Astrocyte (in vitro differentiated cells and primary cell): ENCODE data around the gene ZNF532. TPM values are rescaled to one million over a fixed set of nuclear protein-coding genes. Genes with fewer than 3 reads are reported as not detected.

Experiments
- DNase-seq: peaks from one replicate; pipeline ENCODE4 v3.0.0-alpha.2; 2010; ENCODE audit warnings: low read depth
- FAIRE-seq: peaks from 2 replicates; lab custom pipeline; 2011; peaks lifted over from hg19 to GRCh38; lab: Jason Lieb, UNC
- H2AFZ ChIP-seq: 2 replicates; pipeline ENCODE4 v1.6.0; 2012; ENCODE audit warnings: low read depth, low read length, inconsistent platforms
- H3K27ac ChIP-seq: 2 replicates; pipeline ENCODE4 v1.5.1; 2011; ENCODE audit warnings: low read depth, low read length, inconsistent platforms
- H3K27me3 ChIP-seq: 2 replicates; pipeline ENCODE4 v1.6.0; 2011; ENCODE audit warnings: low read length, inconsistent platforms; ENCODE audit not compliant: insufficient read depth
- H3K36me3 ChIP-seq: 2 replicates; pipeline ENCODE4 v1.5.1; 2011; ENCODE audit warnings: low read length, inconsistent platforms; ENCODE audit not compliant: insufficient read depth
- H3K4me1 ChIP-seq: 2 replicates; pipeline ENCODE4 v1.5.1; 2011; ENCODE audit warnings: low read length, inconsistent platforms; ENCODE audit not compliant: insufficient read depth
- H3K4me2 ChIP-seq: 2 replicates; pipeline ENCODE4 v1.6.0; 2012; ENCODE audit warnings: low read length, inconsistent platforms
- H3K4me3 ChIP-seq: 2 replicates; pipeline ENCODE4 v1.5.1; 2011; ENCODE audit warnings: low read depth, mild to moderate bottlenecking, low read length, inconsistent platforms; ENCODE audit not compliant: insufficient read depth
- H3K79me2 ChIP-seq: 2 replicates; pipeline ENCODE4 v1.6.0; 2012; ENCODE audit warnings: mild to moderate bottlenecking, low read length, inconsistent platforms; ENCODE audit not compliant: insufficient read depth
- H3K9ac ChIP-seq: 2 replicates; pipeline ENCODE4 v1.6.0; 2012; ENCODE audit warnings: mild to moderate bottlenecking, low read length, inconsistent platforms
- H3K9me3 ChIP-seq: 2 replicates; pipeline ENCODE4 v1.5.1; 2012; ENCODE audit warnings: low read depth, mild to moderate bottlenecking, low read length, inconsistent platforms; ENCODE audit not compliant: insufficient read depth
- H4K20me1 ChIP-seq: 2 replicates; pipeline ENCODE4 v1.6.0; 2012; ENCODE audit warnings: low read length, inconsistent platforms; ENCODE audit not compliant: insufficient read depth
- H3K27ac Mint-ChIP-seq: one replicate; pipeline ENCODE4 v1.8.0; 2021; ENCODE audit warnings: mild to moderate bottlenecking, mixed read lengths; ENCODE audit not compliant: unreplicated experiment
- H3K27me3 Mint-ChIP-seq: one replicate; pipeline ENCODE4 v1.8.0; 2021; ENCODE audit warnings: low read depth, mixed read lengths; ENCODE audit not compliant: unreplicated experiment
- H3K36me3 Mint-ChIP-seq: one replicate; pipeline ENCODE4 v1.8.0; 2021; ENCODE audit warnings: low read depth, mixed read lengths; ENCODE audit not compliant: unreplicated experiment
- H3K4me1 Mint-ChIP-seq: one replicate; pipeline ENCODE4 v1.8.0; 2021; ENCODE audit warnings: low read depth, mixed read lengths; ENCODE audit not compliant: unreplicated experiment
- H3K4me3 Mint-ChIP-seq: one replicate; pipeline ENCODE4 v1.8.0; 2021; ENCODE audit warnings: mild to moderate bottlenecking, moderate library complexity, mixed read lengths; ENCODE audit not compliant: unreplicated experiment
- H3K9me3 Mint-ChIP-seq: one replicate; pipeline ENCODE4 v1.8.0; 2021; ENCODE audit warnings: mild to moderate bottlenecking, mixed read lengths; ENCODE audit not compliant: unreplicated experiment
- CTCF ChIP-seq: IDR thresholded peaks from 2 replicates; pipeline ENCODE4 v1.5.1; 2011; ENCODE audit warnings: low read depth, mild to moderate bottlenecking, inconsistent platforms, low read length, moderate library complexity; ENCODE audit not compliant: insufficient read depth
- EZH2 ChIP-seq: IDR thresholded peaks from 2 replicates; pipeline ENCODE4 v1.6.1; 2012; ENCODE audit warnings: mild to moderate bottlenecking, low read length, inconsistent platforms; ENCODE audit not compliant: insufficient read depth
- total RNA-seq: library from RNA; stranded (reverse); gene quantifications from 2 replicates; pipeline ENCODE4 v1.2.1, GENCODE V29; 2021

ZNF532 gene
- total RNA-seq, 1 donor from 2014 or later, result 135 TPM

DNA sequence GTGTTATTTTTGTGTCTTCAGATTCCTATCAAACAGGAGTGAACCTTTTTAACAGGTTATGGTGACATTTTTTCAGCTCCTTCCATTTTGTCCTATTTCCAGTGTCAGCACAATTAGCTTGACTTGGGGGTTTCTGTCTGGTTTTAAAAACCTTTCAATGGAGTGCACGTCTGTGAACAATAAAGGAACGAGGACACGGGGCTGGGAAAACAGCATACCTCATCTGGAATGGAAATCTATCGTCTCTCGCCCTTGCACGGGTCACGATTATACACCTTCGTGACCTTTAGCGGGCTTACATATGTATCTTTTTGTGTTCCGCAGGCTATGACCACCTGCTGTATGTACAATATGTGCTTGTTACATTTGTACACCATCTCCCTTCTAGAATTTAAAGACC, 2.3 kb upstream of the ZNF532 start:
- Histone ChIP-seq H2AFZ (no peak overlapping the region), H3K9me3 (no peaks in the 10 kb centered on the region), H3K9ac (peak overlapping the region; percentile 88), H3K4me1 (peaks cover 56% of the 10 kb centered on the region), H3K79me2 (peaks cover 49% of the 10 kb centered on the region), H3K4me3 (peak overlapping the region; percentile 52), H4K20me1 (no peaks in the 10 kb centered on the region), H3K4me2 (peak overlapping the region; percentile 85), H3K27ac (peak overlapping the region; percentile 90), H3K36me3 (no peaks in the 10 kb centered on the region), H3K27me3 (no peaks in the 10 kb centered on the region)
- H3K36me3 Mint-ChIP-seq, result peaks cover 1% of the 10 kb centered on the region
- FAIRE-seq (no peak), DNase-seq (no peak)
- no peaks in the 10 kb centered on the region for H3K27me3 Mint-ChIP-seq
- peak overlapping the region; percentile 92 for H3K4me3 Mint-ChIP-seq
- H3K4me1 Mint-ChIP-seq, result peaks cover 63% of the 10 kb centered on the region
- no peaks in the 10 kb centered on the region for H3K9me3 Mint-ChIP-seq
- H3K27ac Mint-ChIP-seq, result peak overlapping the region; percentile 99
- no peak for TF ChIP-seq EZH2
- TF ChIP-seq CTCF, result no peak

GRCh38 chr18:58862851-58863538, 1.7 kb upstream of the ZNF532 start:
- H3K4me1 ChIP-seq, result peaks cover 62% of the 10 kb centered on the region
- peaks cover 55% of the 10 kb centered on the region for H3K79me2 ChIP-seq
- peak overlapping the region; percentile 23 for H2AFZ ChIP-seq

More at GRCh38 chr18:58862851-58863538, 1.7 kb upstream of the ZNF532 start:
- Histone ChIP-seq H3K27ac (peak overlapping the region; percentile 90), H3K36me3 (peaks cover 4% of the 10 kb centered on the region), H3K4me3 (peak overlapping the region; percentile 52), H3K9ac (peak overlapping the region; percentile 88), H3K4me2 (peak overlapping the region; percentile 85), H4K20me1 (no peaks in the 10 kb centered on the region), H3K9me3 (no peaks in the 10 kb centered on the region), H3K27me3 (no peaks in the 10 kb centered on the region)
- Mint-ChIP-seq H3K4me1 (peaks cover 70% of the 10 kb centered on the region), H3K27me3 (no peaks in the 10 kb centered on the region), H3K9me3 (no peaks in the 10 kb centered on the region), H3K36me3 (peaks cover 6% of the 10 kb centered on the region), H3K27ac (peak overlapping the region; percentile 99), H3K4me3 (peak overlapping the region; percentile 92)
- DNase-seq (peak; percentile 65), FAIRE-seq (peak; percentile 49)
- TF ChIP-seq EZH2 (no peak), CTCF (no peak)
